ENCODE data around the gene BRI3.

The BRI3 gene

DNA sequence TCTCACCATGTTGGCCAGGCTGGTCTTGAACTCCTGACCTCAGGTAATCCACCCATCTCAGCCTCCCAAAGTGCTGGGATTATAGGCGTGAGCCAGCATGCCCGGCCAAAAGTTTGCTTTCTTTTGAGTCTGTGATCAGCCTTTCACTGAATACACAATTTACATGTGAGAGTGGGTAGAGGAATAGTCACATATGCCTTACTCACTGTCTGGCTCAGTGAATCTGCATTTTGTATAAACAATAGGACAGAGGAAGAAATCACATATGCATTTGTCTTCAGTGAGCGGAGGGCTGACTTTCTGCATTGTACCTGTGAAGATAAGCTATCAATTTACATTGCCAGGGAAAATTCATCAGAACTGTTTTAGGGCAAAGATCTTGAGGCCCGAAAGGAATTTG, 27.0 kb upstream of the BRI3 start:
- no peak for DNase-seq

DNA sequence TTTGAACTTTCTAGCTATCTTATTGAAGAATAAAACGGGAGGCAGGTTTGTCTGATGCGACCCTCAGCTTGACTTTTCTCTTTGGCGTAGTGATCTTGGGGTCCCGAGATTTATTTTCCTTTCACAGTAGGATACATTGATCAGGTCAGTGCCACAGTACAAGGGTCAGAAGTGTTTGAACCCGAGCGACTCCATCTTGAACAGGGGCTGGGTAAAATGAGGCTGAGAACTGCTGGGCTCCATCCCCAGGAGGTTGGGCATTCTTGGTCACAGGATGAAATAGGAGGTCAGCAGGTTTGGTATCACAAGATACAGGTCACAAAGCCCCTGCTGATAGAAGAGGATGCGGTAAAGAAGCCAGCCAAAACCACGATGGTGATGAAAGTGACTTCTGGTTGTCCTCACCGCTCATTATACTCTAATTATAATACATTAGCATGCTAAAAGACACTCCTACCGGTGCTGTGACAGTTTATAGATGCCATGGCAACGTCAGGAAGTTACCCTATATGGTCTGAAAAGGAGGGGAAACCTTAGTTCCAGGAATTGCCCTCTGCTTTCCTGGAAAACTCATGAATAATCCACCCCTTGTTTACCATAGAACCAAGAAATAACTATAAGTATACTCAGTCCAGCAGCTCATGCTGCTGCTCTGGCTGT, 26.4 kb upstream of the BRI3 start:
- DNase-seq, result no peak

GRCh38 chr7:98256431-98256830, 25.1 kb upstream of the BRI3 start:
- DNase-seq, result no peak

DNA sequence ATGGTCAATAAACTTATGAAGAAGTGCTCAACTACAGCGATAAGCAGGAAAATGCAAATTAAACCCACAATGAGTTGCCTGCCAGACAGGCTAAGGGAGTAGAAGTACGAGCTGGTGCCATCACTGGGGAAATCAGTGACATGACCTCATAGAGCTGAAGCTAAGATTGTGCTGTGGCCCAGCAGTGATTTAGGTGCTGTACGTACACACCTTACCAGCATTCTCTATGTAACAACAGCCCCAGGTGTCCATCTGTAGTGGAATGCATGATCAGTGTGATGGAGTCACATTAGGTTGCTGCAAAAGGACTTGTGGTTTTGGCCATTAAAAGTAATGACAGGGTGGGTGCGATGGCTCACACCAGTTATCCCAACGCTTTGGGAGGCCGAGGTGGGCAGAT, 23.8 kb upstream of the BRI3 start:
- no peak for DNase-seq

DNA sequence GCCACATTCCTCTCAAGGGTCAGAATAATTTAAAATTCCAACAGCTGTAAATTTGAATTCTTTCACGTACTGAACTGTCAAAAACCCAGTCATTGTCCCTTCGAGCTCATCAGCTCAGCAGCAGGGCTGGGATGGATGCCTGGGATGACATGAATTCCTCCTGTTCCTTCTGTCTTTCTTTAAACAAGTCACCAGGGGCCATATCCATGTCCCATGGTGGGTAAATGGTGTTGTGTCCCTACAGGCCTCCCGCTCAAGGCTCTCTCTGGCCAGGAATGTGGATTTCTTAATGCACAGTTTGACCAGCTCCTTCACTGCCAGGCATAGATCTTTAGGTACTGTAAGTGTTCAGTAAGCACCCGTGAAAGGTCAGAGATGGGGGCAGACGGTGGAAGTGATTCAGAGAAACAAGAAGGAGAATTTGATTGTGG, 15.6 kb upstream of the BRI3 start:
- DNase-seq, result no peak

DNA sequence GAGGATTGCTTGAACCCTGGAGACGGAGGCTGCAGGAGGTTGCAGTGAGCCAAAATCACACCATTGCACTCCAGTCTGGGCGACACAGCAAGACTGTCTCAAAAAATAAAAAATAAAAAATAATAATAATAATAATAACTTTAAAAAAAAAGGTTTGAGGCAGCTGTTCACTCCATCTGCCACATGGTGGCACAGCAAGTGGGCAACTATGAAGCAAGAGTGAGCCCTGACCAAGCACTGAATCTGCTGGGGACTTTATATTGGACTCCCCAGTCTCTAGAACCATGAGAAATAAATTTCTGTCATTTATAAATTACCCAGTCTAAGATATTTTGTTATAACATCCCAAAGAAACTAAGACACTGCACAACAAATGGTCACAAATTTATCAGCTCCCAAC, 14.6 kb upstream of the BRI3 start:
- no peak for DNase-seq

- DNase-seq, result no peak
These were observed 14.2 kb upstream of the BRI3 start for GRCh38 chr7:98267303-98267702.

- no peak for DNase-seq
These were observed 5.2 kb upstream of the BRI3 start for GRCh38 chr7:98276241-98276761.

GRCh38 chr7:98278408-98278807, 3.1 kb upstream of the BRI3 start:
- no peak for DNase-seq

DNA sequence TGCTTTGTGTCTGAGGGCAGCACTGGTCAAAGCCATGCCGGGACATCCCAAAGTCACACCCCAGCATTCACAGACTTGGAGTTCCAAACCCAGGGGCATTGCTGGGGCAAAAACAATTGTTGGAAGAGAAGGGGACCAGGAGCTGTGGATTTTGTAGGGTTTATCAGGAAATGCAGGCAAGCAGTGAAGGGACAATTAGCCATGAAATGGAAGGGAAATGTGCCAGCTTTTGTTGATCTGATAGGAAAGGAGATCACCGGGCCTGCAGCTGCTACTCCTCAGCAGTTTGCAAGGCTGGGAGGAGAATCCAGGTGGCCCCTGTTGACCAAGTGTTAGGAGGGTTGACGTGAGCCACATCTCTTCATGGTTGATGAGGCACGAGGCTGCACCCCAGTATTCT, 2.5 kb upstream of the BRI3 start:
- DNase-seq, result no peak

DNA sequence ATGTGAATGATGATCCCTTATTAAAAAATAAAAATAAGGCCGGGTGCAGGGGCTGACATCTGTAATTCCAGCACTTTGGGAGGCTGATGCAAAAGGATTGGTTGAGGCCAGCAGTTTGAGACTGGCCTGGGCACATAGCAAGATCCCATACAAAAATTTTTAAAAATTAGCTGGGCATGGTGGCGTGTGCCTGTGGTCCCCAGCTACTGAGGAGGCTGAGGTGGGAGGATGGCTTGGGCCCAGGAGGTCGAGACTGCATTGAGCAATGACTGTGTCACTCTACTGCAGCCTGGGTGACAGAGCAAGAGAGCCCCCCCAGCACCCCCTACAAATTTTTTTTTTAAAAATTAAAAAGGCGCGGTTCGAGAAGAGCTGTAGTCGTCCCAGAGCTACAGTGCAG, 1.2 kb upstream of the BRI3 start:
- no peak for DNase-seq

DNA sequence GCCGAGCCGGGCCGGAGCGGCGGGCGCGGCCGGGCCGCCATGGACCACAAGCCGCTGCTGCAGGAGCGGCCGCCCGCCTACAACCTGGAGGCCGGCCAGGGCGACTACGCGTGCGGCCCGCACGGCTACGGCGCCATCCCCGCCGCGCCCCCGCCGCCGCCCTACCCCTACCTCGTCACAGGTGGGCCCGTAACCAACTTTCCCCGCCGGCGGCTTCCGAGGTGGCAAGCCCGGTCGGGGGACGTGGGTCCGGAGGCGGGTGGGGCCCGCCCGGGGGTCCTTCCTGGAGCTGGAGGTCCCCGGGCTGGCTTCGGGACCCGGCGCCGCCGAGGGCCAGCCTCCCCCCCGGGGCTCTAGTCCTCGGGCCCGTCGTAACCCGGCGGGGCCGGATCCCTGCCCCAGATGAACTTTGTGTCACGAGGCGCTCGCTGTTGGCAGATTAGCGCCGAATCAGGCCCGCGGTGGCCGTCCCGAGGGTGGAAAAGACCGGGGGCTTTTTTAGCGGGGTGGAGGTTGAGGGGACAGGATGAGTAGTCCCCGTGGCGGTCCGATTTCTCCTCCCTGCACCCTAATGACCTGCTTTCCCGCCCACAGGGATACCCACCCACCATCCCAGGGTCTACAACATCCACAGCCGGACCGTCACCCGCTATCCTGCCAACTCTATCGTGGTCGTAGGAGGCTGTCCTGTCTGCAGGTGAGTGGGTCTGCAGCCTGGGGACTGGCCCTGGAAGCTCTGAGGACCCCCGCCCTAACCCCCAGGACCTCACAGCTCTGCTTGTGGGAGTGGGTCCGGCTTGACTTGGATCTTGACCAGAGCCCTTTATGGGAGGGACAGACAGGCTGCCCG, 496 bp downstream of the BRI3 start:
- no peak for DNase-seq

- DNase-seq, result no peak
These were observed 1.2 kb downstream of the BRI3 start for GRCh38 chr7:98282703-98283102.

GRCh38 chr7:98283127-98283886, 1.8 kb downstream of the BRI3 start:
- DNase-seq, result no peak

- no peak for DNase-seq
These were observed 2.4 kb downstream of the BRI3 start for GRCh38 chr7:98283887-98284222.

DNA sequence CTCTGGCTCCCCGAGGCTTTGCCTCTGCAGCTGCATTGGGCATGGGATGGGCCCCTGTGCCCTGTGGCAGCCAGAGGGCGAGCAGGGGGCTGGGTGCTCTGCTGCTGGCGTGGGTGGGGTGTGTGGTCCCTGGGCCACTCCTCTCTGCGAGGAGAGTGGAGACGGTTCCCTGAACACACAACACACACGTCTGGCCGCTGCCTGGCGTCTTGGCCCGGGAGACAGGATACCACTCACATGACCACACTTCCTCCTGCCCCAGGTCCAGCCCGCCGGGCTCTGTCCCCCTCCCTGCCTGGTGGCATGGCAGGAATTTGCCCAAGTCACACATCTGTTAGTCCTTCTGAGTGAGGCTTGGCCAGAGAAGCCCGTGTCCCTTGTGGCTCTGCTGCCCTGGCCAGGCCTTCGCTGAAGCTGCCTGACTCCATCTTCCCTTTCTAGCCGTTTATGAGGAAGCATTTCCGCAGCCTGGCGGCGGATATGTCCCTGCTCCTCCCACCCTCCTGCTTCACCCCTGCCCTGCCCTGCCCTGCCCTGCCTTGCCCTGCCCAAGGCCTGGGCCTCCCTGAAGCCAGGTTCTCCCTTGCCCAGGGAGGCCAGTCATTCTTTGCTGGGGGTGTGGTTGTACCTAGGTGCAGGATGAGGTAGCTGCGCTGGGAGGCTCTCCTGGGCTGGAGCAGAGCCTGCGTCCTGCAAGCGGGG, 3.0 kb downstream of the BRI3 start:
- DNase-seq, result no peak

GRCh38 chr7:98285157-98286092, 3.9 kb downstream of the BRI3 start:
- no peak for DNase-seq

- DNase-seq, result no peak
These were observed 4.6 kb downstream of the BRI3 start for GRCh38 chr7:98286093-98286539.

- no peak for DNase-seq
These were observed 5.4 kb downstream of the BRI3 start for GRCh38 chr7:98286701-98287485.

- DNase-seq, result no peak
These were observed 6.0 kb downstream of the BRI3 start for GRCh38 chr7:98287486-98287959.
